GM19468 (cell line): ENCODE results near the gene AKAIN1.

Experiments
- ATAC-seq: cut with Tn5 transposase; IDR thresholded peaks from one replicate; pipeline ENCODE4 v1.9.1; 2021; ENCODE audit warnings: mild to moderate bottlenecking, moderate library complexity, moderate number of reproducible peaks; ENCODE audit not compliant: unreplicated experiment; ENCODE audit errors: extremely low read depth

The AKAIN1 gene

DNA sequence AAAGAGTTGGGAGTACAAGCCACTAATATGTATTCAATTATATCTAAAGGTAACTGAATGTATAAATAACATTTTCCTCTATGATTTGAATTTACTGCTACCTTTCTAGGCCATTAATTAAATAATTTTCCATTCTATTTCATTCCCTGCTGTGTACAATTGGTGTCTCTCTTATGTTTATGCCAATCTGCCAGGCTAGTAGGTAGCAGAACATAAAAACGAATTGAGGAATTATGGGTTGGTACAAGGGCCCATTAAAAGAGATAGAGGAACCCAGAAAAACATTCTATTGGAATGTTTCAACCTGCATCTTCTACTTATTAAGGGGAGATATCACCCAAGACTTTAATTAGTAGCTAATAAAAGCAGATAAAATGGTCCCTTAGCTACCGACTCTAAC, 32.2 kb downstream of the AKAIN1 start:
- ATAC-seq: no peak

DNA sequence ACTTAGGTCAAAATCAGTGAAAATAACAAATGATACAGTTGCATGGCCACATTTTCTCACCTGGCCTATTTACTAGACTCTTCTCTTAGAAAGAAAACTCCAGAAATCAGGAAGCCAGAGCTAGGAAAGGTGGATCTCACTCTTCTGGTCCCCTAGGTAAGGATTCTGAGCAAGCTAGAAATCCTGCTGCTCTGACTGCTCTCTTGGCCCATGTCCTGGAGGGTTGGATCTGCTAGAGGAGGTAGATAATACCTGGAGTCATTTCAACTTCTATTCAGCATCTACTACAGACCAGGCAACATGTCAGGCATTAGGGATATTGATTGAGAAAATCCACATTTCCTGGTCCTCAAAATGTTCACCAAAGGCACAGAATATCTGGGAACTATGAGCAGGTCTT, 34.9 kb downstream of the AKAIN1 start:
- no peak for ATAC-seq

DNA sequence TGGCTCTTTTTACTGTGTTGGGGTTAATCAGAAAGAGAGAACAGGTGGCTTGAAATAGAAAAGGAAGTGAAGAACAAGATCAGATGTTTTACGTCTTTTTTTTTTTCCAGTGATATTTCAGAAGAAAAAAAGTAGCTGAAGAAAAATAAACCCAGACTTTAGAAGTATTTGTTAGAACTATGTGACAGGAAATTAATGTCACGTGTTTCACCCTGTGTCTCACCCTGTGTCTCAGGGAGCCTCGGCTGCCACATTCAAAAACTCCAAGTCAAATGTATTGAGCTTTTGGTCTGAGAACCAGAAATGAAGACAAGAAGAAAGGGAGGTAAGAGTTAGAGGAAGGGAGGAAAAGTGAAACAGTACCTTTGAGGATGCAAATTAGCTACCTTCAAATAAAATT, 38.0 kb downstream of the AKAIN1 start:
- ATAC-seq: no peak

GRCh38 chr18:5158587-5158986, 38.5 kb downstream of the AKAIN1 start:
- no peak for ATAC-seq

DNA sequence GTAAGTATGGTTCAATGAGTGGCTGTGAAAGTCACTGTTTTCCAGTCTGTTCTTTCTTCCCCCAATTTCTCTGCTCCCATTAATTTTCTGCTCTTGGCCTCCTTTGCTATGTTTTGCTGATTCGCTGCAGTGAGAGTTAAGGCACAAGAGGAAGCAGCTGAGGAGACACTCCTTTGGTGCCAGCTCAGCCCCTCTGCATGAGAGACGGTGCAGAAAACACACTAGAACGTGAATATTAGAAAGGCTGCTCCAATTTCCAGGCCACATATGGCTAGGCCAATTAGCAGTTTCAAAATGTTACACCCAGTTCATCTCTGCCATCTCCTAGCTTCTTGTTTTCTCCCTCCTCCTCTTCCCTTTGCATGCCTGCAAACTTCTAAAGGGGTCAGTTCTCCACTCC, 38.9 kb downstream of the AKAIN1 start:
- no peak for ATAC-seq

GRCh38 chr18:5155907-5156287, 41.2 kb downstream of the AKAIN1 start:
- ATAC-seq: no peak

DNA sequence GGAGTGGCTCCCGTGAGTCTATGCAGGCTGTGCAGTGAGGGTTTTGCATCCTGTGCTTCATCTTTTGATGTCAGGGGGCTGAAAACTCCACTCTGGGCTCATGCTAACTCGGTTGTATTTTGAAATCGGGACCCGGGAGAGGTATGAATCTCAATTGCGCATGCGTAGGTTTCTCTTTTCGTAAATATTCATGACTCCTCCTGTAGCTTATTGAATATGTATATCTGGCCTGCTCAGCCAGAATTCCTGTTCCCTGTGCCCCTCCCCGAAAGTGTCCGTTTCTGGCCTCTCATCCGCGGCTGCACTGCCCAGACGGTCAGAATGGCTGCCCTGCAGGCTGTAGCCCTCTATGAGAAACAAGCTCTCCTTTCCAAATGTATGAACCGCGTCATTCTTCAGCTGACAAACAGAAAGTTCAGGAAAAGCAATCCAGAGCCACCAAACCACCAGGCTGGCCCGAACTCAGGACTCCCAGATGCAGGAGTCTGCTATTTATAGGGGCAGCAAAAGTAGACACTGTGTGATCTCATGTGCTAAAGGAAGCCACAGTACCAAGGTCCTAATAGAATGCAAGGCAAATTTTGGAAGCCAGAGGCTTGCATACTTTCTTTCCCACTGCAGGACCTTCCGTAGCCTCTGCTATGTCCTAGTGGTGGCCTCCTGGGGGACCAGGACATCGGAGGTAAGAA, 41.7 kb downstream of the AKAIN1 start:
- no peak for ATAC-seq

DNA sequence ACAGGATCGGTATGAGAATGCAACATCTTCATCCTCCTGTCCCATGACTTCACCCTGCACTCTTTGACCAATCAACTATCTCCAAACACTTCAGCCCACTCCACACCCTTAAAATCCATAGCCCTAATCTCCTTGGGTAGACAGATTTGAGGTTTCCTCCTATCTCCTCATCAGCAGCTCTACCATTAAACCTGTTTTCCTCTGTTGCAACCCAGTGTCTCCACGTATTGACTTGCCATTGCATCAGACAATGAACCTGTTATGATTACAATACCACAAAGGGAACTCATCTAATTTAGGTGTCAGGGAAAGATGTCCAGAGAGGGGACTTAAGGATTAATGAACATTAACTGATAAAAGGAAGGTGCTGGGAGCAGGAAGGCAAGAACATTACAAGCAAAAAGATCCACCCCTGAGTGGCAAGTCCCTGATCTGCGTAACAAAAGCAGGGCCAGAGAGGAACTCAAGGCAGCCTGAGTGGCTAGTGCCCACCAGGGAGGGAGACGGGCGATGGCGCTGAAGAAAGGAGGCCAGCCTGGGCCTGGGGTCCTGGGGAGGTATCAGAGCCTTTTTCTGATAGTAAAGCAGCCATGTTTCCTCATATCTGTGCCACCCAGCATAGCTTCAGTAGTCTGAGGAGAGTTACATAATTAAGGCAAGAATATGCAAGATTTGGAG, 44.6 kb downstream of the AKAIN1 start:
- no peak for ATAC-seq

DNA sequence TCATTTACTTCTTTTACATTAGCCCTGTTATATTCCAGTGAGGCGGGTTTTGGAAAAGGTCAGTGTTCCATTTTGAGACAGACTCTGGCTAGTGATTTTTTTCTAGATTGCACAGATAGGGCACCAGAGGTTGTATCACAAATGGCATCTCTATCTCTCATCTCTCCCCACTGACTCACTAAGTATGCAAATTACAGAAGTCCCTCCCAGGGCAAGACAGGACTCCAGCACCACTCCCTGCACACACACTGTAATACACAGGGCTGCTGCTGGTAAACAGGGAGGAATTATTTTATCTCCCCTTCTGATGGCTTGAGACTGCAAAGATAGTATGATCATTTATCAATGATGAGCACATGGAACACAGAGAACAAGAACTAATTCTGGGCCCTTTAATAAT, 46.2 kb downstream of the AKAIN1 start:
- ATAC-seq: no peak

GRCh38 chr18:5146093-5146492, 51.0 kb downstream of the AKAIN1 start:
- no peak for ATAC-seq

GRCh38 chr18:5145168-5145825, 51.8 kb downstream of the AKAIN1 start:
- ATAC-seq: no peak

- ATAC-seq: no peak
These were observed 52.4 kb downstream of the AKAIN1 start for GRCh38 chr18:5144629-5145028.

DNA sequence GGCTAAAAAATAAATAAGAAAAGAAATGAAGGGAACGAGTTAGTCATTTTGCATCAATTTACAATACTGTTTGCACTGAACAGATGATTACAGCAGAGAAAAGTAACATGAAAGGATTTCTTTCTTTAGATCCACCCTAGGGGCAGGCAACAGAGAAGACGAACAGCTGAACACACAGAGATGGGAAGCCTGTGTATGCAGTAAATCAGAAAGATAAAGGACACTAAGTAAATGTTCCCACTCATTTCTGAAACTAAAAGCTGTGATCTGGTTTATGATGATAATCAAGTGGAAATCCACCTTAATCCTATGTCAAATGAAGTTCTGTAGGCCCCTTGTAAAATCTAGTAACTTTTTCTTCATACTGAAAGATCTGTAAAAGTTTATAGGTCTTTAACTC, 54.2 kb downstream of the AKAIN1 start:
- no peak for ATAC-seq

GRCh38 chr18:5142131-5142530, 54.9 kb downstream of the AKAIN1 start:
- ATAC-seq: no peak

- ATAC-seq: no peak
These were observed 59.8 kb downstream of the AKAIN1 start for GRCh38 chr18:5137261-5137660.

GRCh38 chr18:5132987-5133386, 64.1 kb downstream of the AKAIN1 start:
- ATAC-seq: no peak

- ATAC-seq: no peak
These were observed 74.8 kb downstream of the AKAIN1 start for GRCh38 chr18:5122272-5122671.

DNA sequence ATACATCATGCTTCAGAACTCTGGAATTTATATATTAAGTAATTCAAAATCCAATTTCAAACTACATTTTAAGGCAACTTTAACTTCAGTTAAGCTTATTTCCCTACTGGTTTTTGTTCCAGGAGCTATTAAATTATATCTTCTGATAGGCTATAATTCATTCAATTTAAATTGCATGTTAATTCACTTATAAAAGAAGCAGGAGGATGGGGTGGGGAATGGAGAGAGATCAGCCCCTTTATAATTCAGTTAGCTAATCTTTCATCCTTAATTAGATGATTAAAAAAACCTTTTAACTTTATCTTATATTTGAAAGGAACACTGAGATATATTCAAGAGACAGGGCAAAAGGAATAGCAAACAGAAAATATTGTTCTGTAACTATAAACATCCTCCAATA, 86.8 kb downstream of the AKAIN1 start:
- no peak for ATAC-seq

- ATAC-seq: no peak
These were observed 89.1 kb downstream of the AKAIN1 start for GRCh38 chr18:5107988-5108387.

- no peak for ATAC-seq
These were observed 90.3 kb downstream of the AKAIN1 start for GRCh38 chr18:5106730-5107129.

DNA sequence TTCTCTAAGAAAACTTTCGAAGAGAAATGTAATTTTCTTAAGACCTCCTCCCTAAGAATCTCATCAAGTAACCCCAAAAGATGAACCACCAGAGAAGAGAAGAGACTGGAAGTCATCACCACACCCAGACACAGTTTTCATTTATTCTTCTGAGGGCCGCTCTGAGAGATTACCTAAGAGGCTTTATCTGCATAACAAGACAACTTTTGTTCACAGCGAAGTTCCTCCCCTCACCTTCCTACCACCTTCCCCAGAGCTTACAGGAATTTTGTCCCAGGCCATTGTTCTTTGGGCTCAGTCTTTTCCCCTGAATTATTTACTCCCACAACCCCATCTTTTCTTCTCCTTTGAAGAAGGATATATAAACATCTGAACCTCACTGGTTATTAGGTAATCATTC, 92.8 kb downstream of the AKAIN1 start:
- ATAC-seq: no peak

DNA sequence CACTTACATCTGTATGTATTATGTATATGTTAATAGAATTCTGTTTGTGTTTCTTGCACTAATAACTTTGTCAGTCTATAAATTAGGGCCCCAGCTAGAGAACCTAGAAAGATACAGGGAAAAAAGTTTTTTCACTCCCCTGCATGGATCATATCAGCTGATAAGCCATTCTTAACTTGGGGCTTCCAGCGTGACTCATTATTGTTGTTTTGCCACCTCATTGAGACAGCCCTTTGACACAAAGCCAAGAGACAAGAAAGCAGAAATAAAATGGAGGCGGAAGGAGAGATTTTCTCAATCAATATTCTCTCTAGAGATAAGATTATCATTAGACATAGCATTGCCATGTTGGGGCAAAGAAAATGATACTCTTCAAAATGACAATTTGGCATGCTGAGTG, 93.4 kb downstream of the AKAIN1 start:
- no peak for ATAC-seq
